HG02763 (cell line): ENCODE results near the gene RASAL2.
A peak's percentile ranks its signal among the peaks of the same experiment; 100 is the strongest.
"Not testable (repeated sequence)": the region's sequence is repeated elsewhere in the genome, so short reads cannot be mapped to it uniquely, and the experiment has no call there.

Source experiments
- ATAC-seq: cut with Tn5 transposase; IDR thresholded peaks from one replicate; pipeline ENCODE4 v1.9.1; 2021; ENCODE audit warnings: mild to moderate bottlenecking, moderate library complexity; ENCODE audit not compliant: unreplicated experiment

Gene RASAL2

DNA sequence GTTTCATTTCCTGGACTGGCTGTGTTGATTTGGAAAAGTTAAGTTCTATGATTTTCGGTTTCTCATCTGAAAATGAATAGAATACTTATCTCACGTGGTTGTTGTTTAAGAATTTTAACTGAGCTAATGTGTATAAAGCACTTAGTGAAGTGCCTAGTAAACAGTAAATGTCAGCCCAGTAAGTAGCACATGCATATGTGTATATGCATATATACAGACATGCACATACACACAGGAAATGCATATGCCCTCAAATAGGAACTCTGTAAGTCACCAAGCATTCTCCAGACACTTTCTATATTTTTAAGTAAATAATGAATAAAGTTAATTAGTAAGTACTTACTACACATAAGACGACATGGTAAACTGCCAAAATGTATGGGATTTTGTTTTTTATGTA, 274.3 kb downstream of the RASAL2 start:
- ATAC-seq, result no peak

DNA sequence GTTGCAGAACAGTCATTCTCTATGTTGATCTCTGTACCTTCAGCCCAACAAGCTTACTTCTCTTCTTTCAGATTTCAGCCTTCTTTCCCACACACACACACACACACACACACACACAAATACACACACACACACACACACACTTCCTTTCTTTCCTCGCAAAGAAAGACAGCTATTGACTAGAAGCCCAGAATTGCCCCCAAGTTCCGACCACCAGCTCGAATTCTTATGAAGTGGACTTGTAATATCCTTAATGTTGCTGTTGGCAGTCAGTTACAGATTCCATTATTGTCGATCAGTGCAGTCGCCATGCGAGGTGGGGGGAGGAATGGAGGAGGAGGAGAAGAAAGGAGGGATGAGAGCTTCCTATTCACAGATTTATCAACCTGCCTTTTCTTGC, 277.3 kb downstream of the RASAL2 start:
- no peak for ATAC-seq

DNA sequence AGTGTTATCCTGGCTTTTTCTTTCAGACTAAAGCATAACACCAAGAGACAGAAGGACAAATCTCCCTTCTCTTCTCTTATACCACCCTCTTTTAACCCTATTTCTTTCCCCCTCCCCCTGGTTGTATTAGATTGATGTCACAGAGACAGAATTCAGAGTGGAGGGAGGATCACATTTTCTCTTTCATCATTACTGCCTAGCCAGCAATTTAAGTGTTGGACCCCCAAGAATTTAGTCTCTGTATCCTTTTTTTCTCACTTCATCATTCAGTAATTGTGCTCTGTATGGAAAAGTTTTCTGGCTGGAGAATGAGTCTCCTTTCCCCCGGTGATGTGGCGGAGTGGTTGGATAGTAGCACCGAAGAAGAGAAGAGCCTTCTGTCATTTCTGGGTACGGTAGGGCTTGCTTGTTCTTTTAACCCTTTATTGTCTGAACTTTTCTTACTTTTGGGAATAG, 278.1 kb downstream of the RASAL2 start:
- ATAC-seq, result no peak

DNA sequence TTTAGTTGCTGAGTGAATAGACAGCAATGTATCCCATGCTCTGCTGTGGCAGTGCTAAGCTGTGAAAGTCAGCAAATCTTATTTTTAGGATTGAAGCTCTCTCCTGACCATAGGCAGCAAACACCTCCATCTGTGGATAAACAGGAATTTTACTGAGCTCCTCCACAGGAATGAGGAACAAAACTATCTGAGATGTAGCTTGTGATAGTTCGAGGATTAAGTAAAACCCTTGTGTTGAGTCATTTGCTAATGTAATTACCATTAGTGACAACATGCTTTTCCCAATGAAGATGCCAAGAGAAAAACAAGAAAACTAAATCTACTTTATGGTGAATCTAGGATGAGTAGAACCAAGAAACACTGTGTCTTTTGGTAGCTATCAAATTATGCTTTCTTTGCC, 280.1 kb downstream of the RASAL2 start:
- no peak for ATAC-seq

DNA sequence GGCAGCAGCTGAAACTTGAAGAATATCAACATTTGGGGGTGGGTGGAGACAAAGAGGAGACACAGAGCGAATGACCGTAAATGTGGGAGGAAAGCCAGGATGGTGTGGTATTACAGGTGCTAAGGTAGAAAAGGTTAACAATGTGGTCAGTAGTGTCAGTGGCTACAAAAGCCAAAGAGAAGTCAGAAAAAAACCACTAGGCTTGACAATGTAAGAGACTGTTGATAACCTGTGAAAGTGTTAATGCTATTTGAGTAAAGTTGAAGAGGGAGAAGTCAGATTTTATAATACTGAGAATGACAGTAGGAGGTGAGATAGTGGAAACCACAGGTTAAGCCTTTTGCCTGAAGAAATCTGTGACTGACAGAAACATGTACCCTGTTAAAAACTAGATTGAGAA, 282.1 kb downstream of the RASAL2 start:
- ATAC-seq, result no peak

DNA sequence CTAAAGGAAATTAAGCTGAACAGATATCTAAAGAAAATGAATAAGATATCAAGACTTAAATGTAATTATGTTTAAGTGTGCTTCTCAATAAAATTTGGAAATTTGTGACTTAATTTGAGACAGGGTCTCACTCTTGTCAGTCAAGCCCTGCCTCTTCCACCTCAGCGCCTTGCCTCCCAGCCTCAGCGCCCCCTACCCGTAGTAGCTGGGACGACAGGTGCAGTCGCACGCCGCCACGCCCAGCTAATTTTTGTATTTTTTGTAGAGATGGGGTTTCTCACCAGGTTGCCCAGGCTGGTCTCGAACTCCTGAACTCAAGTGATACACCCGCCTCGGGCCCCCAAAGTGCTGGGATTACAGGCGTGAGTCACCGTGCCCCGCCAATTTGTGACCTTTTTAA, 285.9 kb downstream of the RASAL2 start:
- ATAC-seq, result no peak

DNA sequence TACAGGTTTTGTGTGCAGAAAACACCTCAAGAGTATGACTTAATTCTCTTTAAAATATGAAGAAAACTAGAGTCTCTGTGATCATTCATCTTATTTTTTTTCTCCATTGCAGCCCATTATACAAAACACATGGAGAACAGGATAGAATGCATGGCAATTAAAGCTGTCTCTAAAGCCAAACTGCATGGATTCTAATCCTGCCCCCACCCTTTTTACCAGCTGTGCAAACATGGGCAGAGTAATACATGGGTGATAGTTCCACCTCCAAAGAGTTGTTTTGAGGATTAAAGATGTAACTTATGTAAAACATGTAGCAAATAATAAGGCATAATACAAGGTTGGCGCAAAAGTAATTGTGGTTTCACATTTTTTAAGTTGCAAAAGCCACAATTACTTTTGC, 288.5 kb downstream of the RASAL2 start:
- ATAC-seq, result no peak

DNA sequence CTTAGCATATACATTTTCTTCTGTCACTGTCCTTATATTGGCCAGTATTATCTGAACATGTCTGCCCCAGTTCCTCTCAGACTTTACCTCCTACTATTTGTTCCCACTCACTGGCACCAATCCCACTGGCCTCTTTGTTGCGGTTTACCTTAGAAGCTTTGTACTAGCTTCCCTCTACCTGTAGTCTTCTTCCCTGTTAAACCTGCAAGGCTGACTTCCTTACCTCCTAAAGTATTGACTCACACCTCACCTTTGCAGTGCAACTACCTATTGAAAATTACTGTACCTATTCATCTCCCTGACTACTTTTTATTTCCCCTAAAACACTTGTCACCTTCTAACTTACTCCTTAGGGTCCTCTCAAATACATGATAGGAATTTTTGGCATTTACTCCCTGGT, 291.8 kb downstream of the RASAL2 start:
- ATAC-seq, result no peak

DNA sequence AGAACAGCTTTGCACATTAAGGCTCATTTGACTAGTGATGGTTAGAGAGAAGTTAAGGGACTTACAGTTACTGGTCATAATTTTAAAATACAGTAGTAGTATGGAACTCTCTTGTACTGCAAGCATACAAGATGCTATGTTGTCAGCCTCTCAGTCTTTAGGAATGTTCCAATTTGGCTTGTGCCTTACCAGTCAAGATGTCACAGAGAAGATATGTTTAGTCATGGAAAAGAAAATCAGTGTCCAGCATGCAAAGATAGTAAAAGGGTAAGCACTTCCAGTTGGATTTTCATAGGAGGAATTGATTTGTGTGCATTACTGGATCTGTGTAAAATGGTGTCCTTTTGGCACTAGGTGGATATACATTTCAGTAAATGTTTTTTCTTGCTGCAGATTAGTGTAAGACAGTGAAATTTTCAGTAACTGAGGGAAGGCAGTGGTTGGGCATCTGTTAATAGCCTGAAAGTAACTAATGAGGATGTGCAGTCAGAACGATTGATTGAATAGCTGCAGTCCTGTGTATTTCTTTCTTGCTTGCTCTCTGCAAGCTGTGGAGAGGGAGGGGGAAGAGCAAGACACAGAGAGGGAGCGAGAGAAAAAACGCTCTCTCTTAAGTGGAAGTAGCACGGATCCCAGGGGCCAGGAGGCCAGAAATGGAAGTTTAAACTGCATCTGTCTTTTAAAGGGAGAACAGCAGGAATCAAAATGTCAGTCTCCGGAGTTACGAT, 294.7 kb downstream of the RASAL2 start:
- ATAC-seq, result no peak

DNA sequence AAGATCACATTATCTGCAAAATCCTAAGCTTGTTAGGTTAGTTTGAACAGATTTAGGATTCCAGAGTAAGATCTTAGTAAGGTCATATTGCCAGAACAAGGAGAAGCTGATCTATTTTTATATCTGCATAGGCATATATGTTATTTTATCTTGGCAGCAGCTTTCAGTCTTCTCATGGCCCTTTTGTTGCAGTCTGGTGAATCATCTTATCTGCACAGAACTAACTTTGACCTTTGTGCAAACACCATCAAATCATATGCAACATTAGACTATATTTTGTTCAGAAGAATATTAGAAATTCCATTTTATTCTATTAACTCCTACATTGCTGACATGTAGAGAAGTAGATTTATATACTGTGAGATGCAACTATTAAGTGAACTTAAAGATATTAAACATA, 295.5 kb downstream of the RASAL2 start:
- ATAC-seq, result no peak

DNA sequence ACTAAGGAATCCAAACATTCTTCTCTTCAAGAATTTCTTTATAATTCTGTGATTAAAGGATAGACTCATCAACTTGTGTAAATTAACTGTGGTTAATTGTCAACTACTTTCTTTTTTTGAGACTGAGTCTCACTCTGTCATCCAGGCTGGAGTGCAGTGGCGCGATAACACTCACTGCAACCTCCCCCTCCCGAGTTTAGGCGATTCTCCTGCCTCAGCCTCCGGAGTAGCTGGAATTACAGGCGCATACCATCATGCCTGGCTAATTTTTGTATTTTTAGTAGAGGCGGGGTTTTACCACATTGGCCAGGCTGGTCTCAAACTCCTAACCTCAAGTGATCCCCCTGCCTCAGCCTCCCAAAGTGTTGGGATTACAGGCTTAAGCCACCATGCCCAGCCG, 296.4 kb downstream of the RASAL2 start:
- ATAC-seq, result not testable (repeated sequence)

DNA sequence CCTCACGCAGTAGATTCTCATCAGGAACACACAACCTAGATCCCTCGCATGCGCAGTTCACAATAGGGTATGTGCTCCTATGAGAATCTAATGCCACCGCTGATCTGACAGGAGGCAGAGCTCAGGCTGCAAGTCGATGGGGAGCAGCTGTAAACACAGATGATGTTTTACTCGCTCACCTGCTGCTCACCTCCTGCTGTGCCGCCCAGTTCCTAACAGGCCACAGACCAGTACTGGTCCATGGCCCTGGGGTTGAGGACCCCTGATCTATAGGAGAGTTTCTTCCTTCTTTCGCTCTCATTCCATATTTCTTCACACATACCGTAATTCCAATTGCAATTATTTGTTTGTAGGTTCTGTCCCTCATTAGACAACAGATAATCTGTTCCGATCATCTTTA, 299.5 kb downstream of the RASAL2 start:
- no peak for ATAC-seq

DNA sequence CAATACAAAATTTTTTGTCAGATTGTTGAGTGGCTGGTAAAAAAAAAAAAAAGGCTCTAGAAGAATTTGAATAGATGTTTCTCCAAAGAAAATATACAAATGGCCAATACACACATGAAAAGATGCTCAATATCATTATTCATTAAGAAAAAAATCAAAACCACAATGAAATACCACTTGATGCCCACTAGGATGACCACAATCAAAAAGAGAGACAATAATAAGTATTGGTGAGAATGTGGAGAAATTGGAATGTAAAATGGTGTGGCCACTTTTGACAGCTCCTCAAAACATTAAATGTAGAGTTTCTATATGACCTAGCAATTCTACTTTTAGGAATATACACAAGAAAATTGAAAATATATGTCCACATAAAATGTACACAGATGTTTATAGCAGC, 302.9 kb downstream of the RASAL2 start:
- ATAC-seq, result no peak

DNA sequence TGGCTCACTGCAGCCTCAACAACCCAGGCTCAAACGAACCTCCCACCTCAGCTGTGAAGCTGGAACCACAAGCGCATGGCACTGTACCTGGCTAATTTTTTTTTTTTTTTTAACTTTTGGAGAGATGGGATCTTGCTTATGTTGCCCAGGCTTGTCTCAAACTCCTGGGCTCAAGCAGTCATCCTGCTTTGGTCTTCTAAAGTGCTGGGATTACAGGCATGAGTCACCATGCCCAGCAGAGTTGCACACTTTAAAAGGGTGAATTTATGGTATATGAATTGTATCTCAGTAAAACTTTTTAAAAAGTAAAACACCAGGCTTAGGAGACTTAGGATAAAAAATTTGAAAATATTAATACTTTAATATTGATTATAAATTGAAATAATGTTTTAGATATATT, 303.8 kb downstream of the RASAL2 start:
- no peak for ATAC-seq

DNA sequence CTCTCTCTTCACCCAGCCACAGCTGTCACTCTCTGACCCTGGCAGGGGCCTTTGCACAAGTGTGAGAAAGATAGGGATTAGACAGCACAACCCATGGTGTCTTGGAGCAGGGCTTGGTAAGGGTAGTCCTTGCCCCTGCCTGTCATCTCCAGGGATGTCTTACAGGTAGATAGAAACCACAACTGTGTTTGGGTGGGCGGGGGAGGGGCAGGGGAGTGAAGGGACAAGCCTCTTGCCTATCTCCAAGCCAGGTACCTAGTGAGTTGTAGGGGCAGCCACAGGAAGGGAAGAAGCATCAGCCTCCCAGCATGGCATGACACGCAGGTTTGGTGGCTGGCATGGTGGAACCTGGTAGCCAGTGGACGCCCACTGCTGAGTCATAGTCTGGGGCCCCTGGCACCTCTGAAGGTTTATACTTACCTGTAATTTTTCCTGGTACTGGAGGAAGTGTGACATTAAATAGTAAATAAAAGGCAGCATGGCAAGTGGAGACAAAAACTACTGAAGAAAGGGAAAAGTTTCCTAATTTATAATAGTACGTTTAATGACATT, 305.3 kb downstream of the RASAL2 start:
- ATAC-seq, result no peak

DNA sequence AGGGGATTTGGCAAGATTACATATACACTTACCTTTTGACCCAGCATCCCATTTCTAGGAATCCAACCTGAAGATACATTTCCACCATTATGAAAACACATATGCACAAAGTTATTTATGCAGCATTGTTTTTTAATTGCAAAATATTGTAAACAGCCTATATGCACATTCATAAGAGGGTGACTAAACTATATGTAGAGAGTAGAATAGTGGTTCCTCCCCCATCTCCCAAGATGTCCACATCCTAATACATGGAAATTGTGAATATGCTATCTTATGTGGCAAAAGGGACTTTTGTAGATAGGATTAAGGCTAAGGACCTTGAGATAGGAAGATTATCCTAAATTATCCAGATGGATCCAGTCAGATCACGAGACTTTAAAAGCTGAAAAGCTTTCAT, 311.2 kb downstream of the RASAL2 start:
- ATAC-seq, result no peak

DNA sequence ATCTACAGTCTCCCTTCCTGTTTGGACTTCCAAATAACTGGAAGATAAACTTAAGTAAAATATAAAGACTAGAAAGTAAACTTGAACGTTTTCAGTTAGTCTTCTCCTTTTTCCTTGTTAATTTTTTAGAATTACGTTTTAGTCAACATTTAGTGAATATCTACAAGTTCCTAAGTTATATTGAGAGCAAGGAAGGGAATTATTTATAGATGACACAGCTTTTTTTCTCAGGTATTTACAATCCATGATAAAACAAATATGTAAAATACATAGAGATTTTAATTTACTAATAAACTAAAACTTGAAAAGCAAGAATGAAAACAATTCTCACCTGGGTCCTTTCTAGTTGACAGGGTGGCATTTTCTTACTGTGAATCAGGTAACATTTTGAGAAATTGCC, 313.3 kb downstream of the RASAL2 start:
- ATAC-seq, result no peak

DNA sequence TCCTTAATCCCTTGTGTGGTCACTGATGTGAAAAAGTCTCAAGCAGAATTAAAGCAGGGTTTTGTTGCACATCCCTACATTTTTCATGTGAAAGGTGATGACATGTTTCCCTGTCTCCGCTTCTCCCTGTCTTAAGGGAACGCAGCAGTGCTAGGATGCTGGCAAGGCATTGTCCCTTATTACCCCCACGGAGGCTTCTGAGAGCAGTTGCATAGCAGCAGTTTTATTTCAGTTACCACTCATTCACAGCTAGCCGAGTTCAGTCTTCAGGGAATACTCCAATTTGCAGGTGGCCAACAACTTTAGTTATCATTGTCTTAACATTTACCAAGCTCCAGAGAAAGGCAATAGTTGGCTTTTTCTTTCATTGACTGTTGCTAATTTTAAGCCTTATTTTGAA, 313.8 kb downstream of the RASAL2 start:
- ATAC-seq, result no peak

DNA sequence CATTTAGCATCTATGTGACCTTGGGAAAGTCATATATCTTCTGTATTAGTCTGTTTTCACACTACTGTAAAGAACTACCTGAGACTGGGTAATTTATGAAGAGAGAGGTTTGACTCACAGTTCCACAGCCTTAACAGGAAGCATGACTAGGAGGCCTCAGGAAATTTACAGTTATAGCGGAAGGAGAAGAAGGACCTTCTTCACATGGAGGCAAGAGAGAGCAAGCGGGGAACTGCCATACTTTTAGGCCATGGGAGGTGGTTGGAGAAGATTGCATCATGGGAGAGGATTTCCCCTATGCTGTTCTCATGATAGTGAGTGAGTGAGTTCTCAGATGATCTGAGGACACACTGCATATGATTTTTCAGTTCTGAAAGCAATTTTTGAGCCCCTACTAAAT, 315.0 kb downstream of the RASAL2 start:
- no peak for ATAC-seq

DNA sequence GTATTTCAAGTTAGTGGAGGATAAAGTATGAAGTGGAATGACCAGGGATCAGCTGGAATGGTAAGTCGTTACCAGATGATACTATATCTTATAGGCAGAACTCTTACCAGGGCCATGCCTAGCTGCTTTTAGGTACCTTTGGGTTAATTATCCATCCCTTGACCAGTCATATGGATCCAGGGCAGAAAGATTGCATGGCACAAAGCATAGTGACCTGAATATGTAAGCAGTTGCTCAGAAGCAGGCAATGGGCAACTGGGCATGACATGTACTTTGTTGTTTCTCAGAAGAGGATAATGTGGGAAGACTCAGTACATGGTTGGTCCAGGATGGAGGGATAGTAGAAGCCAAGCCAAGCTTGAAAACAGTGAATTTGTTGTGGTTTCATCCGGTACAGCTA, 315.6 kb downstream of the RASAL2 start:
- no peak for ATAC-seq

DNA sequence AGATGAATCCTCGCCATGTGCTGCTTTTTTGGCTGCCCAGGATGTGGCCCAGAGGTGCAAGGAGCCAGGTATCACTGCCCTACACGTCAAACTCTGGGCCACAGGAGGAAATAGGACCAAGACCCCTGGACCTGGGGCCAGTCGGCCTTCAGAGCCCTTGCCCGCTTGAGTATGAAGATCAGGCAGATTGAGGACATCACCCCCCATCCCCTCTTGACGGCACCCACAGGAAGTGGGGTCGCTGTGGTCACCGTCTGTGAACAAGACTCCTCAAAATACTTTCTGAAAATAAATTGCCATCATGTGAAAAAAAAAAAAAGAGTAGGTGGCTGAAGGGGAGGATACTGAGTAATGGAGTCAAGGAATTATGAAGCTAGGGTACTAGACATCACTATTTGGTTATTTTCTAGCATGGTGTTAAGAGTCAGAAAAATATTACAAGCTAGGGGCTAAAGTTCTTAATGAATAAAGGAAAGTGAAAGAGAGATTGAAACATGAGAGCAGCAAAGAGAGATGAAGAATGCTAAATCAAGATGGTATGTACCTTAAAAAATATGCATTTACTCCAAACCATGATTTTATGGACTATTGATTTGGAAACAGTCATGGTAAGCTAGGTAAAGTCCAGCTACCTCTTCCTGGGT, 318.0 kb downstream of the RASAL2 start:
- ATAC-seq, result peak; percentile 60

DNA sequence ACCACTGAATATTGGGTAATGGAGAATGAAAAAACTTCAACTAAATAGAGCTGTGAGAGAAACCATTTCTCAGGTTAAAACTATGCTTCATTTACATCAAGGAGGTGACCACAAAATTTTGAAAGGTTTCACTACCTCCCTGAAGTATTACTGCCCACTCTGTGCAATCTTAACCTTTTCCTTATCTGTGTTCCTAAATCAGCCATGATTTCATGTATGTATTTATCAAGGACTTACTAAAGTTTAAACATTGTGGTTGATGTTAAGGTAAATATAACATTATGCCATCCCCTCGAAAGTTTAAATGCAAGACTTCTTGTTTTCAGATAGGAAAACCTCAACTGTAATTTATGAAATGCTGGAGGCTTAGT, 318.5 kb downstream of the RASAL2 start:
- ATAC-seq, result peak; percentile 84

DNA sequence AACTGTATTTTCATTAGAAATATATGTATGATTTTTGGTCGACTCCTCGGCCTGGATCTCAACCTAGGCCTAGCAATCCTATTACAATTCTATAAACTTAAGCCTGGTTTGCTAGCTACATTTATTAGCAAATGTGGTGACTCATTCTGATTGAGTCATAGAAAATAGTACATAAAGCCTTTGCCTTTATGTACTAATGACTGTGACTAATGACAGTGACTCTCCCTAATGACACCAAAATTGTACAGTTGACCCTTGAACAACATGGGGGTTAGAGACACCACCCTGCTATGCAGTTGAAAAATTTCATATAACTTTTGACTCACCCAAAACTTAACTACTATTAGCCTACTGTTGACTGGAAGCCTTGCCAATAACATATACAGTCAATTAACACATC, 324.0 kb downstream of the RASAL2 start:
- no peak for ATAC-seq
